ENCODE data around the gene CNNM2.
A peak's percentile ranks its signal among the peaks of the same experiment; 100 is the strongest.
"Not testable (repeated sequence)": the region's sequence is repeated elsewhere in the genome, so short reads cannot be mapped to it uniquely, and the experiment has no call there.

The CNNM2 gene

DNA sequence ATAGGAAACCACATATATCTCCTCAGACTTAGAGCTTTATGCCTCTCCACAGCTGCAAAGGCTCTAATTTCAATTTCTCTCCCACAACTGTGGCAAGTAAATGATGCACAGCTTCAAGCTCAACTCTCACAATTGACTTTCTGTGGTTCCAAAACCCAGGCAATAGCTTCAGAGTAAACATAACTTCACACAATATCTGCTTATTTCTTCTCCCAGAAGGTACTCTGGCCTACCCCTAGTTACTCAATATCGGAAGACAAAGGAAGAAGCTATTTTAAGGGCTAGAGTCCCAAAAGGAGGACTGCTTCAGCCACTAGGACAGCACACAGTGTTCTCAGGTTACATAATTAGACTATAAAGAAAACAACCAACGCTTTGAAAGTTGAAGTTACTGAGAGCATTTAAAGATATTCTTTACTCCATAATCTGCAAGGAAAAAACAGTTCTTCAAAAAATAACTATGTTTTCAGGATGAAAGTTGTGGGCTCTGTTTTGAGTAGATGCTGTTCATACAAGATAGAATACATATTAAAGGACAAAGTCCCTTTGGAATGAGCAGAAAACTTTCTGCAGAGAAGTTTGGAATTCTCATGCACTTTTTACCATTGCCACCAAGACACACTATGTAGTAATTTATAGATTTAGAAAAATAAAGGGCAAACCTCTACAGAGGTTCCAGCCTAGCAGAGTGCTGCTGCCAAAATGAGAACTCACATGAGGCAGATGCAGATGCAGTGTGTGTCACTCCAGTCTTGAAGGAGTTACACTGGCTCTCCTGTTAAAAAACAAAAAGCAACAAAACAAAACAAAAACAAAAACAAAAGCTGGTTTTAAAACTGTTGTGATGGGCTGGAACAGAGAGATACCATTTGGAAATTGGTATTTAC is 193.2 kb downstream of the CNNM2 start:
- DNase-seq, result no peak

DNA sequence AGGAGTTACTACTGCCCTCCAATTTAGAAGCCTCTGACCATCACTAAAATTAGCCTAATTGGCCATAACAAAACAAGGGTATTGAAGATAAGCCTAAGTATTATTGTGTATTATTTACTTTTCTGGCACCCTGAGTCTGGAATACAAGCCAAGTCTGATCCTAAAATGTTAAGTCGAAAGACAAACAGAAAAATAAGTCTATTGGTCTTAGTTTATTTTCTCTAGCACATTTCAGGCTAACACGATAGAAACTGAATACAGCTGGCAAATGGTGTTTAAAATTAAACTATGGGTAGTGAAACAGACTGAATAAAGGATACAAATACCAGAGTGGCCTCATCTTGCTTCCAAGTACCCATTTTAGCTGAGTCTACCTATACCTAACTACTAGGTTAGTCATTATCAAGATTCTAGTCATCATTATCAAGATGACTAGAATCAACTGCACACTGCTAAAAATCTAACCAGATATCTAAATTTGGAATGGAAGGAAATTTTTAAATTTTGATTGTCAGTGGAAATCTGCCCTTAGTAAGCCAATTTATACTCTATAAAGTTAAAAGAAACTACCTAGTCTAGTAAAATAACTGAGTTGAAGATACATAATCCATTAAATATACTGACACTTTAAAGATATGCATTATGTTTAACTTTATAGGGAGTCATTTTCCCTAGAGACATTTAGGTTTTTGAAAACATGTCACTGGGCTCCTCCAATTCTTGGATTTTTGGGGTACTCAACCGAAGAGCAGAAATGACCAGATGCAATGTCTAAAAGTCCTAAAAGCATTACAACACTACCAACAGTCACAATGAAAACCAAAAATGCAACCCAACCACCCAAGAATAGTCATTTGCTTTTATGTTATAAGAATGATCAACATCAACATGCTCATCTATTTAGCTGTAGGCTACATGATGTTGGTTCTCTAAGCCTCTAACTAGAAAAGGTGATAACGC is 194.1 kb downstream of the CNNM2 start:
- no peak for DNase-seq

DNA sequence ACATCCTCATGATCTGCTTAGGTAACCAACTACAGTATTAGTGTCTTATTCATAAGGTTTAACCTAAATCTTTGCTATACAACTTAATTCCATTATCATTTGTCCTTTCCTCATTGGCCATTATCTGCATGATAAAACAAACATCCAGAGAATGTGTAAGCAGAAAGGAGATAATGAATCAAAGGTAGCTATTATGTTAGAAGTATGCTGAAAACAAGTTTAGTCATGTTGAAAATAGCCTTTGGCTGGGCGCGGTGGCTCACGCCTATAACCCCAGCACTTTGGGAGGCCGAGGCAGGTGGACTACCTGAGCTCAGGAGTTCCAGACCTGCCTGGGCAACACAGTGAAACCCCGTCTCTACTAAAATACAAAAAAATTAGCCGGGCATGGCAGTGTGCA is 196.8 kb downstream of the CNNM2 start:
- DNase-seq, result peak; percentile 60

DNA sequence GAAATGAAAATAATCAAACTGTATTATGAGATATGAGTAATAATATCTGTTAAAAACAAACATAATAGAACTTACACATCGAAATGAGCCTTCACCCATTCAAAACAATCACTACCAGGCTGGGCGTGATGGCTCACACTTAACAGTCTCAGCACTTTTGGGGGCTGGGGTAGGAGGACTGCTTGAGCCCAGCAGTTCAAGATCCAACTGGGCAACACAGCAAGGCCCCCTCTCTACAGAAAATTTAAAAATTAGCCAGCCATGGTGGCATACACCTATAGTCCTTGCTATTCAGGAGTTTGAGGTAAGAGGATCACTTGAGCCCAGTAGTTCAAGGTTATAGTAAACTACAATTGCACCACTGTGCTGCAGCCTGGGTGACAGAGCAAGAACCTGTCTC is 199.2 kb downstream of the CNNM2 start:
- DNase-seq, result no peak

DNA sequence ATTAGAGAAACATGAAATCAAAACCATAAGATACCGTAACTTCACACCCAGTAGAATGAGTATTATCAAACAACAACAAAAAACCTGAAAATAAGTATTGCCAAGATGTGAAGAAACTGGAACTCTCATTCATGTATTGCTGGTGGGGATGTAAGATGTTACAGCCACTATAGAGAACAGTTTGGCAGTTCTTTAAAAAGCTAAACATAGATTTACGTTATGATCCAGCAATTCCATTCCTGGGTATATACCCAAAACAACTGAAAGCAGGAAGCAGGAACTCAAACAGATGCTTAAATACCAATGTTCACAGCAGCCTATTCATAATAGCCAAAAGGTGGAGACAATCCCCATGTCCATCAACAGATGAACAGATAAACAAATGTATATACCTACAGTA is 202.5 kb downstream of the CNNM2 start:
- no peak for DNase-seq

DNA sequence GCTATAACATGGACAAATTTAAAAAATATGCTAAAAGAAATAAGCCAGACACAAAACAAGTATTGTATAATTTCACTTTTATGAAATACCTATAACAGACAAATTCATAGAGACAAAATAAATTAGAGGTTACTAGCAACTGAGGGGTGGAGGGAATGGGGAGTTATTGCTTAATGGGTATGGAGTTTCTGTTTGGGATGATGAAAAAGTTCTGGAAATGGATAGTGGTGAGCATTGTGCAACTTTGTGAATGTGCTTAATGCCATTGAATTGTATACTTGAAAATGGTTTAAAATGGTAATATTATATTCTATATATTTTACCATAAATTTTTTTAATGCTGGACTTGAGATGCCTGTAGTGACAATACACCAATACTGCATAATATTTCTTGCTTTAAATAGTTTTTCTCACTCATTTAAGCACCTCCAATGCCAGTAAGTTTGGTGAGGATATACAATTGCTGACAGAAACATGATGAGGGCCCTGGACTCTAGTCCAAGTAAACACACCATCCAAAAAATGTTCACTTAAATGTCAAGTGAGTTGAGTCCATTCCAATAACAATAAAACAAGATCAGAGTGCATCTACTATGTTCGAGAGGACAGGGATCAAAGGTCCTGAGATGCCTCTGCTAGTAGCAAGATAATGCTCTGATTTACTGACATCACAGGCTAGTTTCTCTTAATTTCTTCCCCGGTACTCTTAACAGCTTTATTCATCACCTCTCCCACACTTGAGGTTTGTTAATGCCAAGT is 203.1 kb downstream of the CNNM2 start:
- DNase-seq, result no peak

GRCh38 chr10:103123282-103124024 is 205.4 kb downstream of the CNNM2 start:
- no peak for DNase-seq

GRCh38 chr10:103124420-103125096 is 206.5 kb downstream of the CNNM2 start:
- no peak for DNase-seq

GRCh38 chr10:103125323-103126267 is 207.5 kb downstream of the CNNM2 start:
- no peak for DNase-seq

- DNase-seq, result no peak
These were observed 209.1 kb downstream of the CNNM2 start for GRCh38 chr10:103127241-103127640.

DNA sequence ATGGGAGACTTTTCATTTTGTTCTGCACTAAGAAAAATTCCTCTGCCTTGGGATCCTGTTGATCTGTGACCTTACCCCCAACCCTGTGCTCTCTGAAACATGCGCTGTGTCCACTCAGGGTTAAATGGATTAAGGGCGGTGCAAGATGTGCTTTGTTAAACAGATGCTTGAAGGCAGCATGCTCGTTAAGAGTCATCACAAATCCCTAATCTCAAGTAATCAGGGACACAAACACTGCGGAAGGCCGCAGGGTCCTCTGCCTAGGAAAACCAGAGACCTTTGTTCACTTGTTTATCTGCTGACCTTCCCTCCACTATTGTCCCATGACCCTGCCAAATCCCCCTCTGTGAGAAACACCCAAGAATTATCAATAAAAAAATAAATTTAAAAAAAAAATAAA is 212.1 kb downstream of the CNNM2 start:
- not testable (repeated sequence) for DNase-seq

DNA sequence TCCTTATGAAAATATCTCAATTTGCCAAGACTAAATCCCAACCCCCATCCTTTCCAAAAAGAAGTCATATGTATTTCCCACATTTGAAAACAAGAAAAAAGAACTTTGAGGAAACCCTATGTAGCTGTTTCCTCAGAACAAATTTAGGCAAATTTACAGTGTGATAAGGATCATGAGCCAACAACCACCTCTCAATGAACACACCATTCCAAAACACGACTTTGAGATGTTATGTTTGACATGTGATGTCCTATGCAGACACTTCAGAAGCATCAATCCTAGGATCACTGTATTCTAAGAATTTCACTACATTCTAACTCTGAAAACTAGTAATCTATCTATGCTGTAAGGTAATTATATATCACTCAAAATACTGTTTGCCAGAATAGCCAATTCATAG is 212.8 kb downstream of the CNNM2 start:
- no peak for DNase-seq

GRCh38 chr10:103135168-103135567 is 217.1 kb downstream of the CNNM2 start:
- DNase-seq, result not testable (repeated sequence)

GRCh38 chr10:103139803-103140202 is 221.7 kb downstream of the CNNM2 start:
- no peak for DNase-seq
